ENCODE measurements around the gene CADM2. TPM values are rescaled to one million over a fixed set of nuclear protein-coding genes. Genes with fewer than 3 reads are reported as not detected.

Gene CADM2
- total and polyA plus RNA-seq, 2 experiments from 2014 or later: 0.09 TPM; not detected in 1

DNA sequence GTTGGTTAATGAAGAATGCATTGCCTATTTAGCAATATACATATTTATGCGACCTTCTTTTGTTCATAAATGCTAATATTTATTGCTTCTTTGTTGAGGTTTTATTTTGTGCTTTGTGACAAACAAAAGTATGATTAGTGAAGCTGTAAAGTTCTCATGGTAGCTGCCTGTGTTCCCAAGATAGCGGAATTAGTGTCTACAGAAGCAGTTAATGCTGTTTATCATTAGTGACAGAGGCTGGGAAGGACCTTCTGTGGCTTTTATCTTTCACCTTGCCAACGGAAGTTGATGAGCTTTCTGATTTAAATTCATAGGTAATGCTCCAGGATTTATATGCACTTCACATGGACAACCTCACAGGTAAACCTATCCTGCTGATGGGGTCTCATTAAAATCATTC, 418.3 kb downstream of the CADM2 start:
- WGBS, 2 experiments (ENCODE audit: low coverage in 1 of 2, low lambda C conversion rate in 2 of 2, missing lambda C conversion rate in 2 of 2): 8 to 9% methylated on average over 3 of the region's 3 CpGs
- Histone ChIP-seq H3K4me3 (no peak overlapping the region), H3K36me3 (ENCODE audit: low read depth) (no peaks in the 10 kb centered on the region), H3K9me3 (ENCODE audit: low read depth) (no peaks in the 10 kb centered on the region), H3K79me2 (ENCODE audit: insufficient read depth) (no peaks in the 10 kb centered on the region), H3K27ac (no peak overlapping the region), H3K4me1 (ENCODE audit: insufficient read depth) (no peaks in the 10 kb centered on the region), H3K4me2 (ENCODE audit: unreplicated experiment) (no peak overlapping the region), H3K9me2 (ENCODE audit: insufficient read depth) (no peaks in the 10 kb centered on the region; the same call in 1 of the 2 replicates), H3K9ac (no peak overlapping the region), H3F3A (ENCODE audit: insufficient read depth) (no peaks in the 10 kb centered on the region), H3K27me3 (replicated peaks; ENCODE audit: insufficient read depth) (no peaks in the 10 kb centered on the region), H2AFZ (no peak overlapping the region), H4K20me1 (ENCODE audit: insufficient read depth) (no peaks in the 10 kb centered on the region)
- in situ Hi-C loops (cut with MboI): no loop called here
- TF ChIP-seq EZH2 (IDR thresholded peaks at IDR 0.05; ENCODE audit: insufficient read depth, poor library complexity, severe bottlenecking) (no peak), EZH2phosphoT487 (IDR thresholded peaks at IDR 0.05; ENCODE audit: insufficient read depth, low read depth) (no peak)
- no peak for DNase-seq

GRCh38 chr3:85384372-85384771, 425.6 kb downstream of the CADM2 start:
- Histone ChIP-seq H3K4me3 (no peak overlapping the region), H2AFZ (no peak overlapping the region), H4K20me1 (ENCODE audit: insufficient read depth) (no peaks in the 10 kb centered on the region), H3K27me3 (replicated peaks; ENCODE audit: insufficient read depth) (no peaks in the 10 kb centered on the region), H3F3A (ENCODE audit: insufficient read depth) (no peaks in the 10 kb centered on the region), H3K79me2 (ENCODE audit: insufficient read depth) (no peaks in the 10 kb centered on the region), H3K36me3 (ENCODE audit: low read depth) (no peaks in the 10 kb centered on the region), H3K9ac (no peak overlapping the region), H3K9me3 (ENCODE audit: low read depth) (no peaks in the 10 kb centered on the region), H3K9me2 (ENCODE audit: insufficient read depth) (no peaks in the 10 kb centered on the region), H3K27ac (no peak overlapping the region), H3K4me2 (ENCODE audit: unreplicated experiment) (no peak overlapping the region), H3K4me1 (ENCODE audit: insufficient read depth) (no peaks in the 10 kb centered on the region)
- no peak for TF ChIP-seq EZH2phosphoT487 (IDR thresholded peaks at IDR 0.05; ENCODE audit: insufficient read depth, low read depth)
- TF ChIP-seq EZH2 (IDR thresholded peaks at IDR 0.05; ENCODE audit: insufficient read depth, poor library complexity, severe bottlenecking): no peak
- no peak for DNase-seq
- 59 to 67% methylated on average over 13 of the region's 13 CpGs for WGBS, 2 experiments (ENCODE audit: low coverage in 1 of 2, low lambda C conversion rate in 2 of 2, missing lambda C conversion rate in 2 of 2)
- in situ Hi-C loops (cut with MboI): no loop called here

DNA sequence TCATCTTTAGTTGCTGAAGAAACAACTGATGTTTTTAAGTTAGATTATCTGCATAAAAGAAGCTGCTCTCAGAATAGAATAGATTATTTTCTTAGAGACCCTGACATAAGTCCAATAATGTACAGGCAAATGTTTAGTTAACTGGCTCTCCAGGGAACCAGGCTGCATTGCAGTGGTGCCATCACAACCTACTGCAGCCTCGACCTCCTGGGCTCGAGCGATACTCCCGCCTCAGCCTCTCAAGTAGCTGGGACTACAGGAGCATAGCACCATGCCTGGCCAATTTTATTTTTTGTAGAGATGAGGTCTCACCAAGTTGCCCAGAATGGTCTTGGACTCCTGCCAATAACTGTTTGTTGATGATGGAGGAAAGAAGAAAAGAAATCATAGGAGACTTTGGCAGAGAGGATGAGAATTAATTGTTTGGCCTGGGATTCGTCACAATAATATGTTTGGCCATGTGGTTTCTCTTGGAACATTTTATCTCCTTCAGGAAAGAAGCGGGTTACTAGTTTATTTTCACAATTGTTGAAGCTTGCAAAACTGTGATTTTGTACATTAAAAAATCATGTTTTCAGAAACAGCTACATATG, 429.2 kb downstream of the CADM2 start:
- no peak for DNase-seq
- Histone ChIP-seq H3K79me2 (ENCODE audit: insufficient read depth) (no peaks in the 10 kb centered on the region), H3K9me3 (ENCODE audit: low read depth) (no peaks in the 10 kb centered on the region), H3K9me2 (ENCODE audit: insufficient read depth) (no peaks in the 10 kb centered on the region), H3K9ac (no peak overlapping the region), H3K27me3 (replicated peaks; ENCODE audit: insufficient read depth) (no peaks in the 10 kb centered on the region), H3K4me1 (ENCODE audit: insufficient read depth) (no peaks in the 10 kb centered on the region), H3K27ac (no peak overlapping the region), H3F3A (ENCODE audit: insufficient read depth) (no peaks in the 10 kb centered on the region), H4K20me1 (ENCODE audit: insufficient read depth) (no peaks in the 10 kb centered on the region), H2AFZ (no peak overlapping the region), H3K4me3 (no peak overlapping the region), H3K4me2 (ENCODE audit: unreplicated experiment) (no peak overlapping the region), H3K36me3 (ENCODE audit: low read depth) (no peaks in the 10 kb centered on the region)
- in situ Hi-C loops (cut with MboI): no loop called here
- TF ChIP-seq EZH2 (IDR thresholded peaks at IDR 0.05; ENCODE audit: insufficient read depth, poor library complexity, severe bottlenecking) (no peak), EZH2phosphoT487 (IDR thresholded peaks at IDR 0.05; ENCODE audit: insufficient read depth, low read depth) (no peak)
- 27 to 36% methylated on average over 6 of the region's 6 CpGs for WGBS, 2 experiments (ENCODE audit: low coverage in 1 of 2, low lambda C conversion rate in 2 of 2, missing lambda C conversion rate in 2 of 2)

- Histone ChIP-seq H3K27me3 (replicated peaks; ENCODE audit: insufficient read depth) (no peaks in the 10 kb centered on the region), H4K20me1 (ENCODE audit: insufficient read depth) (no peaks in the 10 kb centered on the region), H3K4me1 (ENCODE audit: insufficient read depth) (no peaks in the 10 kb centered on the region), H3K4me2 (ENCODE audit: unreplicated experiment) (no peak overlapping the region), H2AFZ (no peak overlapping the region), H3K9ac (no peak overlapping the region), H3K36me3 (ENCODE audit: low read depth) (no peaks in the 10 kb centered on the region), H3K9me2 (ENCODE audit: insufficient read depth) (no peaks in the 10 kb centered on the region), H3K27ac (no peak overlapping the region), H3F3A (ENCODE audit: insufficient read depth) (no peaks in the 10 kb centered on the region), H3K4me3 (no peak overlapping the region), H3K9me3 (ENCODE audit: low read depth) (no peaks in the 10 kb centered on the region), H3K79me2 (ENCODE audit: insufficient read depth) (no peaks in the 10 kb centered on the region)
- WGBS, 2 experiments (ENCODE audit: low coverage in 1 of 2, low lambda C conversion rate in 2 of 2, missing lambda C conversion rate in 2 of 2): 7 to 15% methylated on average over 1 of the region's 1 CpG
- TF ChIP-seq EZH2phosphoT487 (IDR thresholded peaks at IDR 0.05; ENCODE audit: insufficient read depth, low read depth) (no peak), EZH2 (IDR thresholded peaks at IDR 0.05; ENCODE audit: insufficient read depth, poor library complexity, severe bottlenecking) (no peak)
- in situ Hi-C loops (cut with MboI): no loop called here
- no peak for DNase-seq
Observed at GRCh38 chr3:85394424-85394823, 435.6 kb downstream of the CADM2 start.

GRCh38 chr3:85397434-85397833, 438.6 kb downstream of the CADM2 start:
- TF ChIP-seq EZH2 (IDR thresholded peaks at IDR 0.05; ENCODE audit: insufficient read depth, poor library complexity, severe bottlenecking) (no peak), EZH2phosphoT487 (IDR thresholded peaks at IDR 0.05; ENCODE audit: insufficient read depth, low read depth) (no peak)
- Histone ChIP-seq H3K4me1 (ENCODE audit: insufficient read depth) (no peaks in the 10 kb centered on the region), H3F3A (ENCODE audit: insufficient read depth) (no peaks in the 10 kb centered on the region), H3K36me3 (ENCODE audit: low read depth) (no peaks in the 10 kb centered on the region), H3K4me2 (ENCODE audit: unreplicated experiment) (no peak overlapping the region), H3K27ac (no peak overlapping the region), H4K20me1 (ENCODE audit: insufficient read depth) (no peaks in the 10 kb centered on the region), H3K9me3 (ENCODE audit: low read depth) (no peaks in the 10 kb centered on the region), H2AFZ (no peak overlapping the region), H3K27me3 (replicated peaks; ENCODE audit: insufficient read depth) (no peaks in the 10 kb centered on the region), H3K79me2 (ENCODE audit: insufficient read depth) (no peaks in the 10 kb centered on the region), H3K9ac (no peak overlapping the region), H3K4me3 (no peak overlapping the region), H3K9me2 (ENCODE audit: insufficient read depth) (no peaks in the 10 kb centered on the region)
- no peak for DNase-seq
- in situ Hi-C loops (cut with MboI): no loop called here
- WGBS, 2 experiments (ENCODE audit: low coverage in 1 of 2, low lambda C conversion rate in 2 of 2, missing lambda C conversion rate in 2 of 2): 14 to 17% methylated on average over 2 of the region's 2 CpGs
